IgD-negative memory B cell (primary cell): Measurements from ENCODE around the gene MON2. TPM values are rescaled to one million over a fixed set of nuclear protein-coding genes. Genes with fewer than 3 reads are reported as not detected.
"Not testable (repeated sequence)": the region's sequence is repeated elsewhere in the genome, so short reads cannot be mapped to it uniquely, and the experiment has no call there.

Experiments used
- H3K27ac Mint-ChIP-seq, 3 donors: one replicate each; pipeline ENCODE4 v1.8.0; 2020 to 2022; ENCODE audit warnings: mild to moderate bottlenecking in 3 of 3, mixed read lengths in 3 of 3, moderate library complexity in 1 of 3
- H3K27me3 Mint-ChIP-seq: one replicate; pipeline ENCODE4 v1.8.0; 2021; ENCODE audit warnings: mixed read lengths
- H3K36me3 Mint-ChIP-seq: one replicate; pipeline ENCODE4 v1.8.0; 2020; ENCODE audit warnings: mild to moderate bottlenecking, mixed read lengths
- H3K4me1 Mint-ChIP-seq, 3 donors: one replicate each; pipeline ENCODE4 v1.8.0; 2020 to 2022; ENCODE audit warnings: mixed read lengths in 3 of 3, mild to moderate bottlenecking in 1 of 3
- H3K4me3 Mint-ChIP-seq, 4 donors: one replicate each; pipeline ENCODE4 v1.8.0; 2020 to 2022; ENCODE audit warnings: mild to moderate bottlenecking in 4 of 4, mixed read lengths in 4 of 4, moderate library complexity in 3 of 4
- H3K9me3 Mint-ChIP-seq, 3 donors: one replicate each; pipeline ENCODE4 v1.8.0; 2020 to 2021; ENCODE audit warnings: mixed read lengths in 3 of 3, mild to moderate bottlenecking in 1 of 3
- polyA plus RNA-seq: library from polyadenylated mRNA; unstranded; fragments of 300-500 nt; fragmentation: Illumina TruSeq; gene quantifications from one replicate; pipeline ENCODE4 v1.2.3, GENCODE V29; 2021

MON2 gene
- 13.8 TPM for polyA plus RNA-seq

GRCh38 chr12:62466594-62467491, at the start of gene MON2:
Gene MON2, plus strand, starts transcription at chr12:62466826. Its CDS starts 382 bp downstream, at chr12:62467208.
- Mint-ChIP-seq H3K4me1 (peaks cover 14 to 21% (median 21%) of the 10 kb centered on the region in 3 donors), H3K27ac (peak within 1 kb of the TSS; percentile 92 to 96 (median 96)), H3K4me3 (peak within 1 kb of the TSS; percentile 95 to 99 (median 96)), H3K36me3 (no peaks in the 10 kb centered on the region), H3K9me3 (peaks cover 3 to 16% (median 6%) of the 10 kb centered on the region in 3 donors), H3K27me3 (no peaks in the 10 kb centered on the region)

- Mint-ChIP-seq H3K36me3 (peaks cover 2% of the 10 kb centered on the region), H3K9me3 (peaks cover 10 to 32% (median 18%) of the 10 kb centered on the region in 3 donors), H3K27me3 (peaks cover 4% of the 10 kb centered on the region), H3K4me3 (no peak overlapping the region), H3K4me1 (no peaks in the 10 kb centered on the region), H3K27ac (no peak overlapping the region)
These were observed 40.5 kb upstream of the MON2 start for GRCh38 chr12:62426089-62426488.

- no peak overlapping the region for H3K4me3 Mint-ChIP-seq
- peaks cover 0 to 1% (median 0%) of the 10 kb centered on the region in 3 donors for H3K4me1 Mint-ChIP-seq
- H3K9me3 Mint-ChIP-seq, result peaks cover 1 to 17% (median 7%) of the 10 kb centered on the region in 3 donors
- peaks cover 9% of the 10 kb centered on the region for H3K27me3 Mint-ChIP-seq
- peaks cover 2% of the 10 kb centered on the region for H3K36me3 Mint-ChIP-seq
- no peak overlapping the region for H3K27ac Mint-ChIP-seq
These were observed 37.2 kb upstream of the MON2 start for GRCh38 chr12:62429457-62429856.

- peaks cover 31% of the 10 kb centered on the region for H3K27me3 Mint-ChIP-seq
- H3K27ac Mint-ChIP-seq, result no peak overlapping the region
- no peaks in the 10 kb centered on the region for H3K36me3 Mint-ChIP-seq
- H3K9me3 Mint-ChIP-seq, result peaks cover 0 to 2% (median 0%) of the 10 kb centered on the region in 3 donors
- H3K4me3 Mint-ChIP-seq, result peak overlapping the region; percentile 82 to 94 (median 86)
- peaks cover 3 to 15% (median 8%) of the 10 kb centered on the region in 3 donors for H3K4me1 Mint-ChIP-seq
These were observed 31.9 kb upstream of the MON2 start for GRCh38 chr12:62434494-62435302.

- peak overlapping the region; percentile 82 to 94 (median 86) for H3K4me3 Mint-ChIP-seq
- peaks cover 31% of the 10 kb centered on the region for H3K27me3 Mint-ChIP-seq
- H3K4me1 Mint-ChIP-seq, result peaks cover 3 to 15% (median 8%) of the 10 kb centered on the region in 3 donors
- peak overlapping the region in 1 of 3 donors; percentile 54 for H3K27ac Mint-ChIP-seq
- H3K36me3 Mint-ChIP-seq, result no peaks in the 10 kb centered on the region
- H3K9me3 Mint-ChIP-seq, result peaks cover 0 to 2% (median under 1%) of the 10 kb centered on the region in 3 donors
These were observed 31.1 kb upstream of the MON2 start for GRCh38 chr12:62435303-62436163.

GRCh38 chr12:62436164-62436503, 30.5 kb upstream of the MON2 start:
- Mint-ChIP-seq H3K4me1 (peaks cover 3 to 15% (median 8%) of the 10 kb centered on the region in 3 donors), H3K4me3 (peak overlapping the region; percentile 12 to 94 (median 85)), H3K9me3 (peaks cover 0 to 7% (median 3%) of the 10 kb centered on the region in 3 donors), H3K27me3 (peaks cover 27% of the 10 kb centered on the region), H3K27ac (no peak overlapping the region), H3K36me3 (no peaks in the 10 kb centered on the region)

- Mint-ChIP-seq H3K27me3 (peaks cover 27% of the 10 kb centered on the region), H3K4me1 (peaks cover 3 to 15% (median 8%) of the 10 kb centered on the region in 3 donors), H3K36me3 (no peaks in the 10 kb centered on the region), H3K27ac (no peak overlapping the region), H3K9me3 (peaks cover 2 to 25% (median 10%) of the 10 kb centered on the region in 3 donors), H3K4me3 (peak overlapping the region in 1 of 4 donors; percentile 38)
These were observed 28.4 kb upstream of the MON2 start for GRCh38 chr12:62438098-62438692.

- H3K27me3 Mint-ChIP-seq, result peaks cover 7% of the 10 kb centered on the region
These were observed 19.7 kb upstream of the MON2 start for GRCh38 chr12:62446754-62447452.

GRCh38 chr12:62448436-62448835, 18.2 kb upstream of the MON2 start:
- Mint-ChIP-seq H3K9me3 (peaks cover 3 to 7% (median 5%) of the 10 kb centered on the region in 3 donors), H3K4me3 (no peak overlapping the region), H3K4me1 (no peaks in the 10 kb centered on the region), H3K27me3 (peaks cover 7% of the 10 kb centered on the region), H3K27ac (no peak overlapping the region), H3K36me3 (peaks cover 4% of the 10 kb centered on the region)

More at GRCh38 chr12:62446754-62447452, 19.7 kb upstream of the MON2 start:
- H3K4me1 Mint-ChIP-seq, result no peaks in the 10 kb centered on the region
- peaks cover 4% of the 10 kb centered on the region for H3K36me3 Mint-ChIP-seq
- H3K9me3 Mint-ChIP-seq, result peaks cover 8 to 19% (median 15%) of the 10 kb centered on the region in 3 donors
- no peak overlapping the region for H3K4me3 Mint-ChIP-seq
- no peak overlapping the region for H3K27ac Mint-ChIP-seq

GRCh38 chr12:62455429-62455828, 11.2 kb upstream of the MON2 start:
- not testable (repeated sequence) for H3K4me1 Mint-ChIP-seq, H3K9me3 Mint-ChIP-seq, H3K27ac Mint-ChIP-seq, H3K4me3 Mint-ChIP-seq, H3K36me3 Mint-ChIP-seq
- peaks cover 12% of the 10 kb centered on the region for H3K27me3 Mint-ChIP-seq

- H3K27me3 Mint-ChIP-seq, result peaks cover 9% of the 10 kb centered on the region
- H3K4me1 Mint-ChIP-seq, result no peaks in the 10 kb centered on the region
- peaks cover 9 to 20% (median 10%) of the 10 kb centered on the region in 3 donors for H3K9me3 Mint-ChIP-seq
- H3K27ac Mint-ChIP-seq, result no peak overlapping the region
- no peak overlapping the region for H3K4me3 Mint-ChIP-seq
- H3K36me3 Mint-ChIP-seq, result peaks cover 3% of the 10 kb centered on the region
These were observed 8.0 kb upstream of the MON2 start for GRCh38 chr12:62458626-62459025.

GRCh38 chr12:62459976-62460375, 6.7 kb upstream of the MON2 start:
- Mint-ChIP-seq H3K27ac (no peak overlapping the region), H3K4me1 (no peaks in the 10 kb centered on the region), H3K9me3 (peaks cover 9 to 26% (median 10%) of the 10 kb centered on the region in 3 donors), H3K36me3 (peaks cover 3% of the 10 kb centered on the region), H3K27me3 (peaks cover 7% of the 10 kb centered on the region), H3K4me3 (no peak overlapping the region)

- peaks cover 6 to 19% (median 8%) of the 10 kb centered on the region in 3 donors for H3K9me3 Mint-ChIP-seq
- not testable (repeated sequence) for H3K27ac Mint-ChIP-seq, H3K36me3 Mint-ChIP-seq, H3K27me3 Mint-ChIP-seq, H3K4me1 Mint-ChIP-seq
- H3K4me3 Mint-ChIP-seq, result peak overlapping the region in 1 of 4 donors; percentile 45
These were observed 5.3 kb upstream of the MON2 start for GRCh38 chr12:62461171-62461837.
